HepG2 (cell line): ENCODE results near the gene RPLP2.

ENCODE experiments used
- POLR2AphosphoS5 ChIP-seq: IDR thresholded peaks from 2 replicates; pipeline ENCODE4 v1.6.1; 2012; ENCODE audit warnings: low read depth, low read length
- TGIF2 ChIP-seq: IDR thresholded peaks from 2 replicates; pipeline ENCODE4 v1.6.1; 2016; ENCODE audit warnings: control low read depth, missing compliant biosample characterization
- ZFX ChIP-seq: sonication (generic); formaldehyde crosslinking; IDR thresholded peaks from 2 replicates; pipeline ENCODE4 v1.4.0; 2020; ENCODE audit warnings: mild to moderate bottlenecking, low read depth, missing genetic modification reagents, moderate library complexity
- TF ChIP-seq, protein P1 (sequence below): sonication (generic); formaldehyde crosslinking; IDR thresholded peaks from 2 replicates; pipeline ENCODE4 v1.8.0; 2022; ENCODE audit warnings: missing genetic modification reagents, mild to moderate bottlenecking, borderline replicate concordance
- TF ChIP-seq, protein P2 (sequence below): sonication (generic); formaldehyde crosslinking; IDR thresholded peaks from 2 replicates; pipeline ENCODE4 v1.9.0; 2021; ENCODE audit warnings: missing genetic modification reagents, borderline replicate concordance
- TF ChIP-seq, protein P3 (sequence below): sonication (generic); formaldehyde crosslinking; IDR thresholded peaks from 2 replicates; pipeline ENCODE4 v1.4.0; 2020; ENCODE audit warnings: missing genetic modification reagents

DNA sequence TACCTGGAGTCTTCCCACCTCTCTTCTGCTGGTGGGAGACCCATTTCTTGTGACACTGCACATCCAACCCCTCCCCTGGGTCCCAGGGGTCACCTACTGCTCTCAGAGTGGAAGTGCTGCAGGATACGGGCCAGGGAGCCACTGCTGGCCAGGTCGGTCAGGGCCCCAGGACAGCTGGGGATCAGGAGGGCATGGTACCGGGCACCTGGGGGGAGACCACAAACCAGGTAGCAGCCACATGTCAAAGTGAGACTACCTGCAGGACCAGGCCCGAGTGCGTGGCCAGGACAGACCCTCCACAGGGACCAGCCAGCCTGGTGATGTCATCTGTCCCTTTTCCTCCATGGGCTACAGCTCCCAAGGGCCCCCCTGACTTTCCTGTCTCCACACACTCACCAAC lies 36.3 kb upstream of the RPLP2 start:
- TF ChIP-seq POLR2AphosphoS5: no peak
- TF ChIP-seq, protein P1, sequence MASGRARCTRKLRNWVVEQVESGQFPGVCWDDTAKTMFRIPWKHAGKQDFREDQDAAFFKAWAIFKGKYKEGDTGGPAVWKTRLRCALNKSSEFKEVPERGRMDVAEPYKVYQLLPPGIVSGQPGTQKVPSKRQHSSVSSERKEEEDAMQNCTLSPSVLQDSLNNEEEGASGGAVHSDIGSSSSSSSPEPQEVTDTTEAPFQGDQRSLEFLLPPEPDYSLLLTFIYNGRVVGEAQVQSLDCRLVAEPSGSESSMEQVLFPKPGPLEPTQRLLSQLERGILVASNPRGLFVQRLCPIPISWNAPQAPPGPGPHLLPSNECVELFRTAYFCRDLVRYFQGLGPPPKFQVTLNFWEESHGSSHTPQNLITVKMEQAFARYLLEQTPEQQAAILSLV (CRISPR knock-in tag): no peak
- TF ChIP-seq, protein P2, sequence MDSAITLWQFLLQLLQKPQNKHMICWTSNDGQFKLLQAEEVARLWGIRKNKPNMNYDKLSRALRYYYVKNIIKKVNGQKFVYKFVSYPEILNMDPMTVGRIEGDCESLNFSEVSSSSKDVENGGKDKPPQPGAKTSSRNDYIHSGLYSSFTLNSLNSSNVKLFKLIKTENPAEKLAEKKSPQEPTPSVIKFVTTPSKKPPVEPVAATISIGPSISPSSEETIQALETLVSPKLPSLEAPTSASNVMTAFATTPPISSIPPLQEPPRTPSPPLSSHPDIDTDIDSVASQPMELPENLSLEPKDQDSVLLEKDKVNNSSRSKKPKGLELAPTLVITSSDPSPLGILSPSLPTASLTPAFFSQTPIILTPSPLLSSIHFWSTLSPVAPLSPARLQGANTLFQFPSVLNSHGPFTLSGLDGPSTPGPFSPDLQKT (CRISPR knock-in tag): no peak
- TF ChIP-seq, protein P3, sequence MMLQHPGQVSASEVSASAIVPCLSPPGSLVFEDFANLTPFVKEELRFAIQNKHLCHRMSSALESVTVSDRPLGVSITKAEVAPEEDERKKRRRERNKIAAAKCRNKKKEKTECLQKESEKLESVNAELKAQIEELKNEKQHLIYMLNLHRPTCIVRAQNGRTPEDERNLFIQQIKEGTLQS: no peak
- TF ChIP-seq ZFX: no peak
- no peak for TF ChIP-seq TGIF2 (CRISPR knock-in tag)
